ACHN (cell line): Measurements from ENCODE around the gene ZFP62.

Source experiments
- DNase-seq: peaks from one replicate; pipeline ENCODE4 v3.0.0-alpha.2; 2015
- in situ Hi-C: cut with HindIII; loops from 2 replicates; pipeline ENCODE4 v1.10.0; 2017; ENCODE audit warnings: low sequenced_read_pairs, low pct_ligation_motif_present, low pct_unique_long_range_greater_than_20kb

The ZFP62 gene

GRCh38 chr5:180870276-180871068 lies 9.4 kb upstream of the ZFP62 start:
- no peak for DNase-seq
- in situ Hi-C loops: no loop called here

GRCh38 chr5:180869587-180869986 lies 8.5 kb upstream of the ZFP62 start:
- in situ Hi-C loops: no loop called here
- no peak for DNase-seq

- in situ Hi-C loops: no loop called here
- DNase-seq: peak; percentile 70
Measured at GRCh38 chr5:180868960-180869359, 7.9 kb upstream of the ZFP62 start.

GRCh38 chr5:180866985-180867384 lies 5.9 kb upstream of the ZFP62 start:
- DNase-seq: no peak
- in situ Hi-C loops: no loop called here

- DNase-seq: no peak
- in situ Hi-C loops: no loop called here
Measured at GRCh38 chr5:180865981-180866695, 5.1 kb upstream of the ZFP62 start.

GRCh38 chr5:180862645-180863044 lies 1.6 kb upstream of the ZFP62 start:
- DNase-seq: no peak
- in situ Hi-C loops: no loop called here

GRCh38 chr5:180860273-180860886 lies 696 bp downstream of the ZFP62 start:
- in situ Hi-C loops: no loop called here
- DNase-seq: peak; percentile 50

- in situ Hi-C loops: no loop called here
- DNase-seq: no peak
Measured at GRCh38 chr5:180858586-180858985, 2.5 kb downstream of the ZFP62 start.

GRCh38 chr5:180853848-180854176 lies 7.3 kb downstream of the ZFP62 start:
- in situ Hi-C loops: no loop called here
- DNase-seq: no peak

GRCh38 chr5:180853121-180853847 lies 7.8 kb downstream of the ZFP62 start:
- DNase-seq: no peak
- in situ Hi-C loops: no loop called here

- no peak for DNase-seq
- in situ Hi-C loops: no loop called here
Measured at GRCh38 chr5:180852495-180852894, 8.6 kb downstream of the ZFP62 start.

GRCh38 chr5:180850434-180851078 lies 10.5 kb downstream of the ZFP62 start:
- in situ Hi-C loops: no loop called here
- DNase-seq: no peak

GRCh38 chr5:180849827-180850226 lies 11.2 kb downstream of the ZFP62 start:
- DNase-seq: no peak
- in situ Hi-C loops: no loop called here

GRCh38 chr5:180848878-180849277 lies 12.2 kb downstream of the ZFP62 start:
- DNase-seq: no peak
- in situ Hi-C loops: no loop called here

- DNase-seq: no peak
Measured at GRCh38 chr5:180848265-180848664, 12.8 kb downstream of the ZFP62 start.

GRCh38 chr5:180847026-180847425 lies 14.1 kb downstream of the ZFP62 start:
- no peak for DNase-seq
- in situ Hi-C loops: no loop called here

More at GRCh38 chr5:180848265-180848664, 12.8 kb downstream of the ZFP62 start:
- in situ Hi-C loops: no loop called here

GRCh38 chr5:180844858-180845257 lies 16.2 kb downstream of the ZFP62 start:
- no peak for DNase-seq
- in situ Hi-C loops: no loop called here

- in situ Hi-C loops: no loop called here
- DNase-seq: no peak
Measured at GRCh38 chr5:180844432-180844831, 16.6 kb downstream of the ZFP62 start.

- no peak for DNase-seq
- in situ Hi-C loops: no loop called here
Measured at GRCh38 chr5:180839935-180840334, 21.1 kb downstream of the ZFP62 start.
